GM21737 (cell line): ENCODE measurements around the gene PTPN21.

ENCODE experiments used
- ATAC-seq: cut with Tn5 transposase; IDR thresholded peaks from one replicate; pipeline ENCODE4 v1.9.1; 2021; ENCODE audit warnings: mild to moderate bottlenecking, moderate library complexity; ENCODE audit not compliant: unreplicated experiment

The PTPN21 gene

GRCh38 chr14:88554457-88555286, at the start of gene PTPN21:
Gene PTPN21 (minus strand): TSS chr14:88555007. CDS start chr14:88550417, 4,590 bp downstream.
- ATAC-seq: peak; percentile 51

- ATAC-seq: no peak
These were observed 49.4 kb upstream of the PTPN21 start for GRCh38 chr14:88604212-88604611.

GRCh38 chr14:88599761-88600439, 45.1 kb upstream of the PTPN21 start:
- ATAC-seq: peak; percentile 93

- ATAC-seq: no peak
These were observed 44.5 kb upstream of the PTPN21 start for GRCh38 chr14:88599326-88599725.

GRCh38 chr14:88598097-88598675, 43.4 kb upstream of the PTPN21 start:
- no peak for ATAC-seq

- ATAC-seq: no peak
These were observed 42.8 kb upstream of the PTPN21 start for GRCh38 chr14:88597601-88598000.

GRCh38 chr14:88597038-88597437, 42.2 kb upstream of the PTPN21 start:
- ATAC-seq: no peak

- ATAC-seq: no peak
These were observed 37.2 kb upstream of the PTPN21 start for GRCh38 chr14:88592031-88592430.

- ATAC-seq: no peak
These were observed 35.4 kb upstream of the PTPN21 start for GRCh38 chr14:88590173-88590572.

GRCh38 chr14:88588081-88588480, 33.3 kb upstream of the PTPN21 start:
- no peak for ATAC-seq

- no peak for ATAC-seq
These were observed 29.6 kb upstream of the PTPN21 start for GRCh38 chr14:88584451-88584850.

GRCh38 chr14:88576222-88576621, 21.4 kb upstream of the PTPN21 start:
- ATAC-seq: no peak

GRCh38 chr14:88572117-88572516, 17.3 kb upstream of the PTPN21 start:
- no peak for ATAC-seq

- no peak for ATAC-seq
These were observed 13.4 kb upstream of the PTPN21 start for GRCh38 chr14:88568196-88568595.

- ATAC-seq: no peak
These were observed 10.6 kb upstream of the PTPN21 start for GRCh38 chr14:88565427-88565826.

GRCh38 chr14:88563845-88564244, 9.0 kb upstream of the PTPN21 start:
- ATAC-seq: no peak

GRCh38 chr14:88562831-88563686, 8.3 kb upstream of the PTPN21 start, which contains the start of gene ZC3H14:
Gene ZC3H14 (plus strand): TSS chr14:88563037. CDS start chr14:88563134, 97 bp downstream.
- peak; percentile 92 for ATAC-seq

GRCh38 chr14:88562532-88562830, 7.7 kb upstream of the PTPN21 start:
- peak; percentile 1 for ATAC-seq

- no peak for ATAC-seq
These were observed 5.0 kb upstream of the PTPN21 start for GRCh38 chr14:88559852-88560251.

- ATAC-seq: no peak
These were observed 1.8 kb upstream of the PTPN21 start for GRCh38 chr14:88556581-88556980.

GRCh38 chr14:88553886-88554456, 836 bp downstream of the PTPN21 start:
- no peak for ATAC-seq
